Type B pancreatic cell (in vitro differentiated cells): ENCODE measurements around the gene KDM4B. TPM values are rescaled to one million over a fixed set of nuclear protein-coding genes. Genes with fewer than 3 reads are reported as not detected.

ENCODE experiments used
- DNase-seq: peaks from one replicate; pipeline ENCODE4 v3.0.0; 2021; ENCODE audit warnings: mixed read lengths; ENCODE audit not compliant: unreplicated experiment; ENCODE audit errors: extremely low spot score
- H3K27ac Mint-ChIP-seq: 2 replicates; pipeline ENCODE4 v1.8.0; 2021; ENCODE audit warnings: mild to moderate bottlenecking, mixed read lengths
- H3K27me3 Mint-ChIP-seq: 2 replicates; pipeline ENCODE4 v1.8.0; 2021; ENCODE audit warnings: mixed read lengths
- H3K36me3 Mint-ChIP-seq: 2 replicates; pipeline ENCODE4 v1.8.0; 2021; ENCODE audit warnings: mixed read lengths
- H3K4me1 Mint-ChIP-seq: one replicate; pipeline ENCODE4 v1.8.0; 2021; ENCODE audit warnings: mixed read lengths; ENCODE audit not compliant: unreplicated experiment
- H3K4me3 Mint-ChIP-seq: 2 replicates; pipeline ENCODE4 v1.8.0; 2021; ENCODE audit warnings: mild to moderate bottlenecking, mixed read lengths
- H3K9me3 Mint-ChIP-seq: 2 replicates; pipeline ENCODE4 v1.8.0; 2021; ENCODE audit warnings: mixed read lengths
- CTCF ChIP-seq: fragments of 200-600 bp; sonication (generic); conservative IDR thresholded peaks from 2 replicates; pipeline ENCODE4 v1.5.0; 2021; ENCODE audit warnings: antibody characterized with exemption, mild to moderate bottlenecking
- total RNA-seq: library from RNA; stranded (reverse); gene quantifications from 2 replicates; pipeline ENCODE4 v1.2.1, GENCODE V29; 2021; ENCODE audit warnings: low replicate concordance

The KDM4B gene
- total RNA-seq, 1 donor from 2014 or later, result 48.8 TPM

GRCh38 chr19:5086230-5086629 is 117.3 kb downstream of the KDM4B start:
- TF ChIP-seq CTCF, result no peak
- no peaks in the 10 kb centered on the region for H3K9me3 Mint-ChIP-seq
- peaks cover 10% of the 10 kb centered on the region for H3K36me3 Mint-ChIP-seq
- no peak overlapping the region for H3K4me3 Mint-ChIP-seq
- H3K27ac Mint-ChIP-seq, result no peak overlapping the region
- DNase-seq, result no peak
- peaks cover 17% of the 10 kb centered on the region for H3K4me1 Mint-ChIP-seq
- H3K27me3 Mint-ChIP-seq, result no peaks in the 10 kb centered on the region

GRCh38 chr19:5086725-5087439 is 118.0 kb downstream of the KDM4B start:
- no peak for DNase-seq
- Mint-ChIP-seq H3K9me3 (no peaks in the 10 kb centered on the region), H3K4me3 (no peak overlapping the region), H3K27ac (no peak overlapping the region), H3K36me3 (peaks cover 10% of the 10 kb centered on the region), H3K4me1 (peaks cover 24% of the 10 kb centered on the region), H3K27me3 (no peaks in the 10 kb centered on the region)
- TF ChIP-seq CTCF, result no peak

GRCh38 chr19:5089283-5089682 is 120.4 kb downstream of the KDM4B start:
- Mint-ChIP-seq H3K4me3 (no peak overlapping the region), H3K27me3 (no peaks in the 10 kb centered on the region), H3K36me3 (peaks cover 10% of the 10 kb centered on the region), H3K4me1 (peaks cover 30% of the 10 kb centered on the region), H3K27ac (no peak overlapping the region), H3K9me3 (no peaks in the 10 kb centered on the region)
- DNase-seq, result no peak
- TF ChIP-seq CTCF, result no peak

- no peak for TF ChIP-seq CTCF
- Mint-ChIP-seq H3K27ac (peak overlapping the region; percentile 78), H3K4me3 (no peak overlapping the region), H3K9me3 (no peaks in the 10 kb centered on the region), H3K27me3 (no peaks in the 10 kb centered on the region), H3K36me3 (peaks cover 6% of the 10 kb centered on the region), H3K4me1 (peaks cover 30% of the 10 kb centered on the region)
- DNase-seq, result no peak
Observed at GRCh38 chr19:5090465-5091017, 121.6 kb downstream of the KDM4B start.

- H3K36me3 Mint-ChIP-seq, result peaks cover 6% of the 10 kb centered on the region
- H3K27ac Mint-ChIP-seq, result peak overlapping the region; percentile 78
- peaks cover 30% of the 10 kb centered on the region for H3K4me1 Mint-ChIP-seq
- H3K27me3 Mint-ChIP-seq, result no peaks in the 10 kb centered on the region
- DNase-seq, result no peak
- peak overlapping the region; percentile 25 for H3K4me3 Mint-ChIP-seq
- H3K9me3 Mint-ChIP-seq, result no peaks in the 10 kb centered on the region
- TF ChIP-seq CTCF, result no peak
Observed at GRCh38 chr19:5091018-5091683, 122.2 kb downstream of the KDM4B start.
